ENCODE data around the gene CYB5RL. TPM values are rescaled to one million over a fixed set of nuclear protein-coding genes. Genes with fewer than 3 reads are reported as not detected.

Gene CYB5RL
- total RNA-seq, 2 donors from 2014 or later = 2.0 to 3.5 TPM

DNA sequence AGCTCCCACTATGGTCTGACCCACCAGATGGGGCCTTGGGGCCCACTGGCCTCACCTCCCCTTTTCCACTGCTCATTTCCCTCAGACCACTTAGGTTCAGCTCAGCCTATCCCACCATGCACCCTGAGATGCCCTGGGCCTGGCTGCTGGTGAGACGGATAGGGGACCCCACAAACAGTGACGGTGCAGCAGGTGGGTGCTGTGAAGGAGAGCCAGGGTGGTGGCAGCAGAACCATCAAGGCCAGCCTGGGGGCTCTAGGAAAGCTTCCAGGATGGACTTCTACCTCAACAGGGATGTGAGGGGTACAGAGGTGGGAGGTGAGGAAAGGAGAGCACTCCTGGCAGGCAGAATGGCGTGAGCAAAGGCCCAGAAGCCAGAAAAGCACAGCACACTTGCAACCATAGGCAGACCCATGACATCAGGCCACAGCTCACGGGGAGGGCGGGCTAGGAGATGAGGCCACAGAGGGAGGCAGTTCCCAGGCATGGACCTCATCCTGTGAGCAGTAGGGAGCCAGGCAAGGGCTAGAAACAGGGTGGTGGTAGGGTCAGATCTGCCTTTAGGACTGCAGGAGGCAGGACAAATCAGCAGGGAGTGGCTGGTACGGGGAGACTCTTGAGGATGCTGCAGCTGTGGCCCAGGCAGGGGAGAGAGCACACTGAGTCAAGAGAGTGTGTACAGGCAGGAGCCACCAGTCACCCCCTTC, 23.1 kb downstream of the CYB5RL start:
- no peaks in the 10 kb centered on the region for H3K9me3 ChIP-seq
- H3K4me3 ChIP-seq = no peak overlapping the region
- TF ChIP-seq, protein P1, sequence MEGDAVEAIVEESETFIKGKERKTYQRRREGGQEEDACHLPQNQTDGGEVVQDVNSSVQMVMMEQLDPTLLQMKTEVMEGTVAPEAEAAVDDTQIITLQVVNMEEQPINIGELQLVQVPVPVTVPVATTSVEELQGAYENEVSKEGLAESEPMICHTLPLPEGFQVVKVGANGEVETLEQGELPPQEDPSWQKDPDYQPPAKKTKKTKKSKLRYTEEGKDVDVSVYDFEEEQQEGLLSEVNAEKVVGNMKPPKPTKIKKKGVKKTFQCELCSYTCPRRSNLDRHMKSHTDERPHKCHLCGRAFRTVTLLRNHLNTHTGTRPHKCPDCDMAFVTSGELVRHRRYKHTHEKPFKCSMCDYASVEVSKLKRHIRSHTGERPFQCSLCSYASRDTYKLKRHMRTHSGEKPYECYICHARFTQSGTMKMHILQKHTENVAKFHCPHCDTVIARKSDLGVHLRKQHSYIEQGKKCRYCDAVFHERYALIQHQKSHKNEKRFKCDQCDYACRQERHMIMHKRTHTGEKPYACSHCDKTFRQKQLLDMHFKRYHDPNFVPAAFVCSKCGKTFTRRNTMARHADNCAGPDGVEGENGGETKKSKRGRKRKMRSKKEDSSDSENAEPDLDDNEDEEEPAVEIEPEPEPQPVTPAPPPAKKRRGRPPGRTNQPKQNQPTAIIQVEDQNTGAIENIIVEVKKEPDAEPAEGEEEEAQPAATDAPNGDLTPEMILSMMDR (IDR thresholded peaks at IDR 0.05) = no peak
- no peaks in the 10 kb centered on the region for H3K4me1 ChIP-seq
- H3K27me3 ChIP-seq = no peaks in the 10 kb centered on the region
- no peak overlapping the region for H3K27ac ChIP-seq
- DNase-seq (ENCODE audit: low spot score) = no peak
- H3K36me3 ChIP-seq = peaks cover 5% of the 10 kb centered on the region

DNA sequence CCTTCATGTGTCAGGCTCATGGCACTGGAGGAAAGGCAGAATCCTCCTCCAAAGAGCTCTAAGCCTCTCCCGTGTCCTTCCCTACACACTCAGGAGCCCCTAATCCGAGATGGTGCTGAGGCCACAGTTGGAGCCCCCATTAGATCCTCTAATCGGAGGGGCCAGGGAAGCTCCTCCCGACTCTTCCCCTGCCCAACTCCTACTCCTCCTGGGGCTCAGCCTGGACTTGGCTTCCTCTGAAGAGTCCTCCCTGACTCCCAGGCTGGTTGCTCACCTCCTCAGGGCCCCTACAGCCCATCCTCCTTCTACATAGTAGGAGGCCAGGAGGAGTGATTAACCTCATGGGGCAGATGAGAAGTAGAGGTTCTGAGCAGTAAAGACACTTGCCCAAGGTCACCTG, 25.7 kb downstream of the CYB5RL start:
- Histone ChIP-seq H3K27ac (no peak overlapping the region), H3K4me3 (no peak overlapping the region), H3K27me3 (no peaks in the 10 kb centered on the region), H3K9me3 (no peaks in the 10 kb centered on the region), H3K36me3 (peaks cover 5% of the 10 kb centered on the region), H3K4me1 (no peaks in the 10 kb centered on the region)
- DNase-seq (ENCODE audit: low spot score) = no peak
- TF ChIP-seq, protein P1 (IDR thresholded peaks at IDR 0.05) = no peak

- no peaks in the 10 kb centered on the region for H3K27me3 ChIP-seq
- peaks cover 5% of the 10 kb centered on the region for H3K36me3 ChIP-seq
- no peaks in the 10 kb centered on the region for H3K4me1 ChIP-seq
- DNase-seq (ENCODE audit: low spot score) = no peak
- no peak overlapping the region for H3K27ac ChIP-seq
- H3K9me3 ChIP-seq = no peaks in the 10 kb centered on the region
- TF ChIP-seq, protein P1 (IDR thresholded peaks at IDR 0.05) = no peak
- H3K4me3 ChIP-seq = no peak overlapping the region
Measured at GRCh38 chr1:54173681-54174080, 26.1 kb downstream of the CYB5RL start.

- peaks cover 5% of the 10 kb centered on the region for H3K36me3 ChIP-seq
- H3K27me3 ChIP-seq = no peaks in the 10 kb centered on the region
- TF ChIP-seq, protein P1 (IDR thresholded peaks at IDR 0.05) = no peak
- no peak overlapping the region for H3K27ac ChIP-seq
- H3K4me3 ChIP-seq = no peak overlapping the region
- no peaks in the 10 kb centered on the region for H3K9me3 ChIP-seq
- H3K4me1 ChIP-seq = no peaks in the 10 kb centered on the region
- no peak for DNase-seq (ENCODE audit: low spot score)
Measured at GRCh38 chr1:54172614-54173599, 26.9 kb downstream of the CYB5RL start.

GRCh38 chr1:54171606-54172005, 28.2 kb downstream of the CYB5RL start:
- H3K4me1 ChIP-seq = no peaks in the 10 kb centered on the region
- H3K9me3 ChIP-seq = no peaks in the 10 kb centered on the region
- TF ChIP-seq, protein P1 (IDR thresholded peaks at IDR 0.05) = no peak
- peaks cover 5% of the 10 kb centered on the region for H3K36me3 ChIP-seq
- no peak overlapping the region for H3K4me3 ChIP-seq
- H3K27me3 ChIP-seq = no peaks in the 10 kb centered on the region
- H3K27ac ChIP-seq = no peak overlapping the region
- no peak for DNase-seq (ENCODE audit: low spot score)

Measured in right atrium auricular region (tissue), 2 donors.